Caki2 (cell line): ENCODE results near the gene EXOSC7. TPM values are rescaled to one million over a fixed set of nuclear protein-coding genes. Genes with fewer than 3 reads are reported as not detected.
"Not testable (repeated sequence)": the region's sequence is repeated elsewhere in the genome, so short reads cannot be mapped to it uniquely, and the experiment has no call there.

Experiments
- DNase-seq: peaks from one replicate; pipeline ENCODE4 v3.0.0-alpha.2; 2015; ENCODE audit warnings: low read depth
- in situ Hi-C: cut with HindIII; loops from 2 replicates; pipeline ENCODE4 v1.10.0; 2016; ENCODE audit warnings: low sequenced_read_pairs, low pct_unique_long_range_greater_than_20kb, mixed read lengths
- total RNA-seq: library from RNA; depleted of rRNA; stranded (reverse); fragments of >200 nt; shearing (Covaris generic); gene quantifications from 2 replicates; pipeline ENCODE4 v1.2.3, GENCODE V29; 2014; ENCODE audit warnings: low replicate concordance

EXOSC7 gene
- total RNA-seq, 1 experiment from 2014 or later, result 24.0 TPM

- in situ Hi-C loops, result no loop called here
- DNase-seq, result no peak
These were observed 17.7 kb upstream of the EXOSC7 start for GRCh38 chr3:44958386-44958785.

- no peak for DNase-seq
- in situ Hi-C loops, result no loop called here
These were observed 15.5 kb upstream of the EXOSC7 start for GRCh38 chr3:44960387-44961026.

DNA sequence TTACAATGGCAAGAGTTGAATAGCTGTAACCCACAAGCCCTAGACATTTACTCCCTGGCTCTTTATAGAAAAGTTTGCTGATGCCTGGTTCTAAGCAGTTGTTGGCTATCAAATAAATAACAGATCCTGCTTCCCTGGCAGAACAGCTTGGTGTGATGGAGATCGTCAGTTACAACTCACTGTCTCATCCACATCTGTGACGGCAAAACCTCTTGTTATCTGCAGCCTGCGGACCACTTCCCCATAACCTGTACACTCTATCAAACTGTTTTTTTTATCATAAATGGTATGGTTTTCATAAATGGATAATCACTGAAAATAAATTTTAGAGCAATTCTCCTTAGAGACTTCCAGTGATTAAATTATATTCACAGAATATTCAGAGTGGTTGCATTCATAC is 14.2 kb upstream of the EXOSC7 start:
- in situ Hi-C loops, result no loop called here
- no peak for DNase-seq

- in situ Hi-C loops, result no loop called here
- no peak for DNase-seq
These were observed 13.2 kb upstream of the EXOSC7 start for GRCh38 chr3:44962621-44963393.

DNA sequence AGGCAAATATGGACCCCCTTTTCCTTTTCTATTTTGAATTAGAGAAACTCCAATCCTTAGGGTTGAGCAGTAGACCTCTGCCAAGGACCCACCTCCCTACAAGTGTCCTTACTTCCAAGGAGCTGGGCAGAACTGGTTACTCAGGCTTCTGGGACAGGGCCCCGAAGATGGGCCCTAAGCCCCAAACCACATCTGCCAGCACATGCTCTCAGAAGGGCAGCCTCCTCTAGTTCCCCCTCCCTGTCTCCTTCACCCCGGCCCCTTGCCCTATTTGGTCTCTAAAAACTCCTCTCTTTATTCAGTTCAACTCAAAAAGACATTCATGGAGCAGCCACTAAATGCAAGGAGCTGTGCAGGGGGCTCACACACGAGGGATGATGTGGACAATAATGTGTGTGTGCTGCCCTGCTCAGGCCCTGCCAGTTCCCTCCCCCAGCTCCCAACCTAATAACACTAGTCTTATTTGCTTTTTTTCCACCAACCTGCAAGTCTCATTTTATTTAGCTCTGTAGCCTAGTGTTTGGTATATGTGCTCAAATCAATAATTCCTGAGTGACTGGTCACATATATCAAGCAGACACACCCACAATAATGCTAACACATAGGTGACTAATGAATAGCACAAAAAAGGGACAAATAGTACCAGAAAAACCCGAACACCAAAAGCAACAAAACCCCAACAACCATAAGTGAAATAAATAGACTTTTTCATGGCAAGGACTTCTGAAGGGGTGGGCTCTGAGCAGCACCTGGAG is 12.3 kb upstream of the EXOSC7 start:
- no peak for DNase-seq
- in situ Hi-C loops, result no loop called here

DNA sequence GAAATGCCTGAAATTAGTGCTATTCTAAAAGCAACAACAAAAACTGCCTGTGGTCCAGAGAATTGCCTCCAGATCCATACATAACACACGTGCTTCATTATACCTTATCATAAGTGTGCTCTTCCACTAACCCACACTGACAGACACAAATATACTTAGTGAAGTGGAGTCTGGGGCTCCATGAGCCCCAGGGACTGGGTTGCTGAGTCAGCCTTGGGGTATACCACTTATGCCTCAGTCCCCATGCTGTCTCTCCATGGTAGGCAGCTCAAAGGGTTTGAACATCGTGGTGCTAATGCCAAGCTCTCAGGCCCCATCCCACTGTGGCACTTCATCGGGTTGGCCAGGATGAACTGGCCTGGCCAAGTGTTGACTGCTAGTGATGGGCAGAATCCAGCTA is 10.9 kb upstream of the EXOSC7 start:
- no peak for DNase-seq
- in situ Hi-C loops, result no loop called here

DNA sequence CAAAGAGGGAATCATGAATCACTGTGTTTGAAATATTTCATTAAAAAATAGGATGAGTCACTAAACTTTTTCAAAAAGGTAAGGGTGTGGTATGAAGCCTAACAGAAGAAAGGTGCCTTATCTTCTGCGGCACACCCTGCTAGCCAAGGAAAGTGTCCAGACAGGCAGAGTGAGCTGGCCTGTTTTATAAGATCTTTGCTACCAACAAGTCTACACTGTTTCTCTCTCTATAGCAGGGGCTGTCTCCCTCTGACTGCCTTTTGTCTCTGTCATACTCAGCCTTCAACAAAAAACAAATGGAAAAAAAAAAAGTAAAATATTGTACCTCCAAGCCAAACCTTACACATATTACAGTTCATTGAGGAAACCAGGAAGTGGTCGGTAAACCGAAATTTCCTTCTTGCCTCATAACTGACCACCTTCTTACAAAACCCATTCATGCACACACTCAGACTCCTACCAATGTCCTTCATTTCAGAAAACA is 9.2 kb upstream of the EXOSC7 start:
- DNase-seq, result no peak
- in situ Hi-C loops, result no loop called here

DNA sequence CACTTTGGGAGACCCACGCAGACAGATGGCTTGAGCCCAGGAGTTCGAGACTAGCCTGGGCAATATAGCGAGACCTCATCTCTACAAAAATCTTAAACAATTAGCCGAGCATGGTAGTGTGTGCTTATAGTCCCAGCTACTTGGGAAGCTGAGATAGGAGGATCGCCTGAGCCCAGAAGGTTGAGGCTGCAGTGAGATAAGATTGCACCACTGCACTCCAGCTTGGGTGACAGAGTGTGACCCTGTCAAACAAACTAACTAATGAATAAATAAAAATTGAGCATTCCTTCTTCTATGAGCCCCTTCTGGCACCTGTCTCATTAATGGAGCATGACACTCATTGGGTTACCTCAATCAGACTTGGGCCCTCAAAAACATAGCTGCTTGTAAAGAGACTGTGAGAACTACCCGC is 7.6 kb upstream of the EXOSC7 start:
- in situ Hi-C loops, result no loop called here
- DNase-seq, result no peak

GRCh38 chr3:44969154-44969827 is 6.8 kb upstream of the EXOSC7 start:
- in situ Hi-C loops, result no loop called here
- DNase-seq, result no peak

GRCh38 chr3:44969828-44970179 is 6.2 kb upstream of the EXOSC7 start:
- in situ Hi-C loops, result no loop called here
- no peak for DNase-seq

- in situ Hi-C loops, result no loop called here
- DNase-seq, result no peak
These were observed 5.0 kb upstream of the EXOSC7 start for GRCh38 chr3:44970926-44971490.

- no peak for DNase-seq
- in situ Hi-C loops, result no loop called here
These were observed 1.6 kb upstream of the EXOSC7 start for GRCh38 chr3:44974416-44974815.

GRCh38 chr3:44981220-44981619 is 5.2 kb downstream of the EXOSC7 start:
- no peak for DNase-seq
- in situ Hi-C loops, result no loop called here

- in situ Hi-C loops, result no loop called here
These were observed 5.7 kb downstream of the EXOSC7 start for GRCh38 chr3:44981751-44982150.

GRCh38 chr3:44982817-44983216 is 6.8 kb downstream of the EXOSC7 start:
- in situ Hi-C loops, result no loop called here
- DNase-seq, result no peak

More at GRCh38 chr3:44981751-44982150, 5.7 kb downstream of the EXOSC7 start:
- DNase-seq, result no peak

GRCh38 chr3:44983484-44983941 is 7.5 kb downstream of the EXOSC7 start:
- in situ Hi-C loops, result no loop called here

GRCh38 chr3:44984335-44984734 is 8.3 kb downstream of the EXOSC7 start:
- DNase-seq, result no peak
- in situ Hi-C loops, result no loop called here

More at GRCh38 chr3:44983484-44983941, 7.5 kb downstream of the EXOSC7 start:
- no peak for DNase-seq

DNA sequence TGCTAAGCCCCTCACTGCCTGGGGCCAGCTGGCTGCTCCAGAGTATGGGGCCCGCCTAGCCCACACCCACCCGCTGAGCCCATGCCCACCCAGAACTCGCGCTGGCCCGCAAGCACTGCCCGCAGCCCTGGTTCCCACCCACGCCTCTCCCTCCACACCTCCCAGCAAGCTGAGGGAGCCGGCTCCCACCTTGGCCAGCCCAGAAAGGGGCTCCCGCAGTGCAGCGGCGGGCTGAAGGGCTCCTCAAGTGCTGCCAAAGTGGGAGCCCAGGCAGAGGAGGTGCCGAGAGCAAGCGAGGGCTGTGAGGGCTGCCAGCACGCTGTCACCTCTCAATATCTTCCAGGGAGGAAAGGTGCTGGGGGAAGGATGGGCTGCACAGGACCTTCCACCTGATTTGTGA is 10.3 kb downstream of the EXOSC7 start:
- DNase-seq, in situ Hi-C loops: not testable (repeated sequence)
